Measurements from ENCODE around the gene ABAT.

DNA sequence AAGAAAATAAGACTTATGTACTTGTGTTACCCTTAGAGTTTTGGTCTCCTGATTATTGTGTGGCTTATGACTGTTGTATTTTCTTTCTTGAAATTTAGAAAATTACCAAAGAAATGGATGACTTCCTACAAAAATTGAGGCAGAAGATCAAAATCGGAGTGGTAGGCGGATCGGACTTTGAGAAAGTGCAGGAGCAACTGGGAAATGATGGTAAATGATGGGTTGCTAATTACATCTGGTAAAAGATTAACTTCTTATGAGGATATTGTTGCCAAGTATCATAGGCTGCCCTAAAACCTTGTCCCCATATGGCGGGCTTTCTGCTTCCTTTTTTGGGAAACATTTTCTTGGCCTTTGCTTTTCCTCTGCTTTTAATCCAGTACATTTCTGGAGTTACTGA is 127.3 kb downstream of the ABAT start:
- TF ChIP-seq, protein P1, sequence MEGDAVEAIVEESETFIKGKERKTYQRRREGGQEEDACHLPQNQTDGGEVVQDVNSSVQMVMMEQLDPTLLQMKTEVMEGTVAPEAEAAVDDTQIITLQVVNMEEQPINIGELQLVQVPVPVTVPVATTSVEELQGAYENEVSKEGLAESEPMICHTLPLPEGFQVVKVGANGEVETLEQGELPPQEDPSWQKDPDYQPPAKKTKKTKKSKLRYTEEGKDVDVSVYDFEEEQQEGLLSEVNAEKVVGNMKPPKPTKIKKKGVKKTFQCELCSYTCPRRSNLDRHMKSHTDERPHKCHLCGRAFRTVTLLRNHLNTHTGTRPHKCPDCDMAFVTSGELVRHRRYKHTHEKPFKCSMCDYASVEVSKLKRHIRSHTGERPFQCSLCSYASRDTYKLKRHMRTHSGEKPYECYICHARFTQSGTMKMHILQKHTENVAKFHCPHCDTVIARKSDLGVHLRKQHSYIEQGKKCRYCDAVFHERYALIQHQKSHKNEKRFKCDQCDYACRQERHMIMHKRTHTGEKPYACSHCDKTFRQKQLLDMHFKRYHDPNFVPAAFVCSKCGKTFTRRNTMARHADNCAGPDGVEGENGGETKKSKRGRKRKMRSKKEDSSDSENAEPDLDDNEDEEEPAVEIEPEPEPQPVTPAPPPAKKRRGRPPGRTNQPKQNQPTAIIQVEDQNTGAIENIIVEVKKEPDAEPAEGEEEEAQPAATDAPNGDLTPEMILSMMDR (IDR thresholded peaks at IDR 0.05): no peak
- TF ChIP-seq POLR2AphosphoS2 (conservative IDR thresholded peaks at IDR 0.05; ENCODE audit: low read length) (no peak), POLR2A (IDR thresholded peaks at IDR 0.05; ENCODE audit: low read length) (no peak)
- TF ChIP-seq, protein P2, sequence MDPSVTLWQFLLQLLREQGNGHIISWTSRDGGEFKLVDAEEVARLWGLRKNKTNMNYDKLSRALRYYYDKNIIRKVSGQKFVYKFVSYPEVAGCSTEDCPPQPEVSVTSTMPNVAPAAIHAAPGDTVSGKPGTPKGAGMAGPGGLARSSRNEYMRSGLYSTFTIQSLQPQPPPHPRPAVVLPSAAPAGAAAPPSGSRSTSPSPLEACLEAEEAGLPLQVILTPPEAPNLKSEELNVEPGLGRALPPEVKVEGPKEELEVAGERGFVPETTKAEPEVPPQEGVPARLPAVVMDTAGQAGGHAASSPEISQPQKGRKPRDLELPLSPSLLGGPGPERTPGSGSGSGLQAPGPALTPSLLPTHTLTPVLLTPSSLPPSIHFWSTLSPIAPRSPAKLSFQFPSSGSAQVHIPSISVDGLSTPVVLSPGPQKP (IDR thresholded peaks at IDR 0.05; ENCODE audit: low read depth, low read length): no peak
